Aorta (tissue), 5 donors: ENCODE measurements around the gene ADAM33. TPM values are rescaled to one million over a fixed set of nuclear protein-coding genes. Genes with fewer than 3 reads are reported as not detected.

Source experiments
- ATAC-seq: fragments of 200-7000 bp; cut with Tn5 transposase; one replicate; pipeline ENCODE4 v1.9.1; 2022; ENCODE audit warnings: moderate library complexity; ENCODE audit not compliant: low FRiP score
- DNase-seq, 2 donors: peaks; one replicate each; pipeline ENCODE4 v3.0.0-alpha.2; 2020
- H3K27ac ChIP-seq, 2 donors: one replicate each; pipeline ENCODE4 v1.5.1; 2013; ENCODE audit warnings: low read length in 2 of 2, mild to moderate bottlenecking in 2 of 2, moderate library complexity in 2 of 2, control low read depth in 1 of 2, inconsistent platforms in 1 of 2, low read depth in 1 of 2
- H3K27me3 ChIP-seq, 2 donors: one replicate each; pipeline ENCODE4 v1.6.1; 2013; ENCODE audit warnings: control low read depth in 1 of 2, low read length in 1 of 2, mild to moderate bottlenecking in 1 of 2, moderate library complexity in 1 of 2; ENCODE audit not compliant: insufficient read depth in 2 of 2, control insufficient read depth in 1 of 2
- H3K36me3 ChIP-seq, 2 donors: one replicate each; pipeline ENCODE4 v1.6.1; 2013; ENCODE audit warnings: control low read depth in 1 of 2, low read length in 1 of 2, mild to moderate bottlenecking in 1 of 2; ENCODE audit not compliant: insufficient read depth in 2 of 2, control insufficient read depth in 1 of 2
- H3K4me1 ChIP-seq, 2 donors: one replicate each; pipeline ENCODE4 v1.6.1; 2013; ENCODE audit warnings: low read length in 2 of 2, control low read depth in 1 of 2, mild to moderate bottlenecking in 1 of 2, moderate library complexity in 1 of 2; ENCODE audit not compliant: insufficient read depth in 2 of 2, control insufficient read depth in 1 of 2
- H3K4me3 ChIP-seq, 2 donors: one replicate each; pipeline ENCODE4 v1.5.1; 2013; ENCODE audit warnings: low read length in 2 of 2, control low read depth in 1 of 2, mild to moderate bottlenecking in 1 of 2
- H3K9me3 ChIP-seq: one replicate; pipeline ENCODE4 v1.6.1; 2013; ENCODE audit warnings: mild to moderate bottlenecking, low read length; ENCODE audit not compliant: control insufficient read depth
- WGBS, 2 donors: extraction: QIAGEN DNeasy Blood & Tissue Kit; methylation state at CpG; one replicate each; pipeline ENCODE4 v1.1.7; 2013; 5-methylcytosine and 5-hydroxymethylcytosine counted together
- intact Hi-C, 2 donors: fragments of 100-400 bp; cut with DNase I; formaldehyde crosslinking; loops; one replicate each; pipeline versions ENCODE4 v1.14.2 to v1.15.0; 2022
- polyA plus RNA-seq, 2 donors: library from polyadenylated mRNA; stranded (reverse); fragments of 200-250 nt; gene quantifications; one replicate each; pipeline ENCODE4 v1.2.3, GENCODE V29; 2013
- total RNA-seq, 2 donors: library from RNA; stranded (reverse); fragmentation: NEBNext Ultra II Directional; extraction: Animal tissue kit (Norgen Biotek cat#: 25700); gene quantifications; one replicate each; pipeline ENCODE4 v1.2.1, GENCODE V29; 2021
- donor health status: healthy with polysubstance abuse.
- donor health status: Bipolar disorder and iron deficiency.
- donor health status: DM: no; HTN: no; CAD: no.
- donor health status: DM: no; HTN: no; CAD: no.
- donor health status: DM: yes; HTN: yes; CAD: no.

ADAM33 gene
- total and polyA plus RNA-seq, 4 donors, result 36.9 to 352 (median 68.3) TPM

- H3K27me3 ChIP-seq, result no peaks in the 10 kb centered on the region
- no peaks in the 10 kb centered on the region for H3K9me3 ChIP-seq
- no peak overlapping the region for H3K4me3 ChIP-seq
- DNase-seq (peak; percentile 78 to 94), ATAC-seq (peak; percentile 58)
- H3K36me3 ChIP-seq, result no peaks in the 10 kb centered on the region
- intact Hi-C loops, result loop anchor here (1.0 to 2.0 kb wide), 2 partner anchors 34 to 35 kb away; no protein-coding TSS in a partner anchor
- 30 to 35% methylated on average over 18 of the region's 18 CpGs for WGBS, 2 donors
- H3K27ac ChIP-seq, result no peak overlapping the region
- H3K4me1 ChIP-seq, result no peaks in the 10 kb centered on the region
These were observed 29.1 kb upstream of the ADAM33 start for GRCh38 chr20:3710703-3711483.

GRCh38 chr20:3710011-3710466 lies 28.2 kb upstream of the ADAM33 start:
- H3K27me3 ChIP-seq, result no peaks in the 10 kb centered on the region
- ATAC-seq (no peak), DNase-seq (no peak)
- no peak overlapping the region for H3K27ac ChIP-seq
- H3K9me3 ChIP-seq, result no peaks in the 10 kb centered on the region
- no peaks in the 10 kb centered on the region for H3K4me1 ChIP-seq
- intact Hi-C loops, result loop anchor here in 1 of 2 donors (2.0 kb wide), 1 partner anchor 33 kb away; no protein-coding TSS in a partner anchor
- 72 to 73% methylated on average over 6 of the region's 6 CpGs for WGBS, 2 donors
- H3K36me3 ChIP-seq, result no peaks in the 10 kb centered on the region
- no peak overlapping the region for H3K4me3 ChIP-seq

GRCh38 chr20:3707508-3707899 lies 25.7 kb upstream of the ADAM33 start:
- intact Hi-C loops, result no loop called here
- ATAC-seq, result no peak
- WGBS, 2 donors, result 75 to 81% methylated on average over 3 of the region's 3 CpGs

GRCh38 chr20:3706774-3707507 lies 25.1 kb upstream of the ADAM33 start:
- 43 to 44% methylated on average over 10 of the region's 10 CpGs for WGBS, 2 donors
- Histone ChIP-seq H3K9me3 (no peaks in the 10 kb centered on the region), H3K27ac (no peak overlapping the region), H3K36me3 (no peaks in the 10 kb centered on the region), H3K4me1 (no peaks in the 10 kb centered on the region), H3K4me3 (no peak overlapping the region), H3K27me3 (no peaks in the 10 kb centered on the region)
- DNase-seq (no peak), ATAC-seq (peak; percentile 69)
- intact Hi-C loops, result no loop called here

More at GRCh38 chr20:3707508-3707899, 25.7 kb upstream of the ADAM33 start:
- no peaks in the 10 kb centered on the region for H3K4me1 ChIP-seq
- H3K36me3 ChIP-seq, result no peaks in the 10 kb centered on the region
- no peaks in the 10 kb centered on the region for H3K27me3 ChIP-seq
- DNase-seq, result no peak
- no peak overlapping the region for H3K4me3 ChIP-seq
- H3K9me3 ChIP-seq, result no peaks in the 10 kb centered on the region
- H3K27ac ChIP-seq, result no peak overlapping the region

GRCh38 chr20:3705970-3706739 lies 24.3 kb upstream of the ADAM33 start:
- Histone ChIP-seq H3K4me1 (no peaks in the 10 kb centered on the region), H3K4me3 (no peak overlapping the region), H3K36me3 (no peaks in the 10 kb centered on the region), H3K9me3 (no peaks in the 10 kb centered on the region), H3K27ac (no peak overlapping the region), H3K27me3 (no peaks in the 10 kb centered on the region)
- 94 to 96% methylated on average over 31 of the region's 31 CpGs for WGBS, 2 donors
- ATAC-seq (no peak), DNase-seq (peak in 1 of 2 donors; percentile 21)
- intact Hi-C loops, result no loop called here

- H3K27me3 ChIP-seq, result no peaks in the 10 kb centered on the region
- no peak overlapping the region for H3K27ac ChIP-seq
- DNase-seq (peak in 1 of 2 donors; percentile 24), ATAC-seq (no peak)
- 90 to 92% methylated on average over 14 of the region's 14 CpGs for WGBS, 2 donors
- H3K4me1 ChIP-seq, result no peaks in the 10 kb centered on the region
- H3K9me3 ChIP-seq, result no peaks in the 10 kb centered on the region
- H3K4me3 ChIP-seq, result no peak overlapping the region
- no peaks in the 10 kb centered on the region for H3K36me3 ChIP-seq
- intact Hi-C loops, result no loop called here
These were observed 23.7 kb upstream of the ADAM33 start for GRCh38 chr20:3705491-3705969.

GRCh38 chr20:3704087-3704486 lies 22.3 kb upstream of the ADAM33 start:
- WGBS, 2 donors, result 79 to 86% methylated on average over 5 of the region's 5 CpGs

GRCh38 chr20:3702611-3703391 lies 21.0 kb upstream of the ADAM33 start:
- no peaks in the 10 kb centered on the region for H3K27me3 ChIP-seq
- WGBS, 2 donors, result 93 to 94% methylated on average over 11 of the region's 11 CpGs
- H3K36me3 ChIP-seq, result no peaks in the 10 kb centered on the region
- ATAC-seq (no peak), DNase-seq (peak in 1 of 2 donors; percentile 32)
- no peaks in the 10 kb centered on the region for H3K4me1 ChIP-seq
- no peaks in the 10 kb centered on the region for H3K9me3 ChIP-seq
- H3K27ac ChIP-seq, result no peak overlapping the region
- H3K4me3 ChIP-seq, result no peak overlapping the region
- intact Hi-C loops, result no loop called here

More at GRCh38 chr20:3704087-3704486, 22.3 kb upstream of the ADAM33 start:
- no peaks in the 10 kb centered on the region for H3K9me3 ChIP-seq
- ATAC-seq (no peak), DNase-seq (peak in 1 of 2 donors; percentile 16)
- intact Hi-C loops, result no loop called here
- H3K27ac ChIP-seq, result no peak overlapping the region
- H3K36me3 ChIP-seq, result no peaks in the 10 kb centered on the region
- no peak overlapping the region for H3K4me3 ChIP-seq
- H3K27me3 ChIP-seq, result no peaks in the 10 kb centered on the region
- H3K4me1 ChIP-seq, result no peaks in the 10 kb centered on the region
